ENCODE results near the gene C13orf46.

Gene C13orf46

GRCh38 chr13:113960276-113960948, 13.5 kb downstream of the C13orf46 start:
- H3K4me3 ChIP-seq (ENCODE audit: low read depth, low read length): no peak overlapping the region
- in situ Hi-C loops (cut with HindIII; ENCODE audit: low sequenced_read_pairs): no loop called here
- no peak for TF ChIP-seq CTCF (IDR thresholded peaks at IDR 0.05; ENCODE audit: low read depth, low read length, missing control alignments)
- no peak for DNase-seq (ENCODE audit: low read depth)

GRCh38 chr13:113959198-113959597, 14.7 kb downstream of the C13orf46 start:
- no peak for TF ChIP-seq CTCF (IDR thresholded peaks at IDR 0.05; ENCODE audit: low read depth, low read length, missing control alignments)
- DNase-seq (ENCODE audit: low read depth): no peak
- in situ Hi-C loops (cut with HindIII; ENCODE audit: low sequenced_read_pairs): no loop called here
- no peak overlapping the region for H3K4me3 ChIP-seq (ENCODE audit: low read depth, low read length)

- H3K4me3 ChIP-seq (ENCODE audit: low read depth, low read length): no peak overlapping the region
- in situ Hi-C loops (cut with HindIII; ENCODE audit: low sequenced_read_pairs): no loop called here
- DNase-seq (ENCODE audit: low read depth): no peak
- no peak for TF ChIP-seq CTCF (IDR thresholded peaks at IDR 0.05; ENCODE audit: low read depth, low read length, missing control alignments)
Measured at GRCh38 chr13:113958373-113958772, 15.5 kb downstream of the C13orf46 start.

- H3K4me3 ChIP-seq (ENCODE audit: low read depth, low read length): no peak overlapping the region
- in situ Hi-C loops (cut with HindIII; ENCODE audit: low sequenced_read_pairs): no loop called here
Measured at GRCh38 chr13:113956571-113956970, 17.3 kb downstream of the C13orf46 start.

GRCh38 chr13:113955691-113956090, 18.2 kb downstream of the C13orf46 start:
- no peak for DNase-seq (ENCODE audit: low read depth)
- no peak overlapping the region for H3K4me3 ChIP-seq (ENCODE audit: low read depth, low read length)
- TF ChIP-seq CTCF (IDR thresholded peaks at IDR 0.05; ENCODE audit: low read depth, low read length, missing control alignments): no peak
- in situ Hi-C loops (cut with HindIII; ENCODE audit: low sequenced_read_pairs): no loop called here

More at GRCh38 chr13:113956571-113956970, 17.3 kb downstream of the C13orf46 start:
- DNase-seq (ENCODE audit: low read depth): no peak
- TF ChIP-seq CTCF (IDR thresholded peaks at IDR 0.05; ENCODE audit: low read depth, low read length, missing control alignments): no peak

GRCh38 chr13:113955235-113955634, 18.6 kb downstream of the C13orf46 start:
- DNase-seq (ENCODE audit: low read depth): no peak
- in situ Hi-C loops (cut with HindIII; ENCODE audit: low sequenced_read_pairs): no loop called here
- H3K4me3 ChIP-seq (ENCODE audit: low read depth, low read length): no peak overlapping the region
- TF ChIP-seq CTCF (IDR thresholded peaks at IDR 0.05; ENCODE audit: low read depth, low read length, missing control alignments): no peak
